NT2/D1 (cell line): ENCODE results near the gene LRP11.

ENCODE experiments used
- SUZ12 ChIP-seq: IDR thresholded peaks from 2 replicates; pipeline ENCODE4 v1.6.1; 2011; ENCODE audit not compliant: insufficient read length, insufficient read depth; ENCODE audit errors: extremely low read depth
- YY1 ChIP-seq: IDR thresholded peaks from 2 replicates; pipeline ENCODE4 v1.6.1; 2011; ENCODE audit not compliant: insufficient read length, insufficient read depth

DNA sequence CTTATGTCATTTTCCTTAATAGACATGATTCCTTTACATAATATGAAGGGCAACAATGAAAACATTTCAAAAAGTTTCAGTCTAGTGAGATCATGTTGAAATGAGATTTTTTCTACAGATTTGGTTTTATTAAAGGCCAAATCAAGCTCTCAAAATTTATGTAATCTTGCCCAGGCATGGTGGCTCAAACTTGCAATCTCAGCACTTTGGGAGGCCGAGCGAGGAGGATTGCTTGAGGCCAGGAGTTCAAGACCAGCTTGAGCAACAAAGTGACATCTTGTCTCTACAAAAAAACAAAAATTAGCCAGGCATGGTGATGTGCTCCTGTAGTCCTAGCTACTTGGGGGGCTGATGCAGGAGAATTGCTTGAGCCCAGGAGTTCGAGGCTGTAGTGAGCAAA, 50.8 kb downstream of the LRP11 start:
- no peak for TF ChIP-seq SUZ12
- TF ChIP-seq YY1: no peak
